ENCODE data around the gene CTNNA1. TPM values are rescaled to one million over a fixed set of nuclear protein-coding genes. Genes with fewer than 3 reads are reported as not detected.

Gene CTNNA1
- total RNA-seq, 1 experiment from 2014 or later, result 1.9 TPM

DNA sequence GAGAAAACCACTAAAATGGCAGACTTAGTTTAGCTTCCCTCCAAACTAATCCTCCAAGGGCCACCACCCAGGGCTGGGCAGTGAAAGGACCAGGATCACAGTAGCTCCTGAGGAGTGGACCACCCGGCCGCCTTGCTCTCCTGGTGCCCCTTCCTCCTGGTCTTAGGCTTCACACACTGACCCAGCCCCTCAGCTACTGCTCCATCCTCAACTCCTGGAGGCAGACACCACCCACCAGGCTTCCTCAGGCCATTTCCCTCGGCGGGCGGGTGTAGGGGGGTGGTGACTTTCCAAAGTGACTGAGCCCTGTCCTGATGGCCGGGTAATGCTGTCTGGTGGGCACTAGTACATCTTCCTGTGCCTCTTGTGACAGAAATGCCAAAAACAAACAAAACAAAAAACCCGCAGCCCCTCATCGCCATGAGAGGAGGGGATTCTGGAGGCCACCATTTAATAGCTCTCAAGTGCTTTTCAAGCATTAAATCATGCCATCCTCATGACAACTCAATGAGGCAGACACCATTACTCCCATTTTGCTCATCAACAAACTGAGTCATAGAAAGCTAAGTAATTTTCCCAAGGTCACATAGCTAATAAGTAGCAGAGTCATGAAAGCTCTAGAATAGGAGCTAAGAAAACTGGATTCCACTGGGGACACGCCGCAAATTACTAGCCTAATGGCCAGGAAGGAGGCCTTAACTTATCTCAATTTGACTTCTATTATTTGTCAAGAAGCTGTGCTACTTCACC is 213.2 kb downstream of the CTNNA1 start:
- H3K27me3 ChIP-seq (ENCODE audit: low read length), result no peaks in the 10 kb centered on the region
- ChIA-PET POLR2A (ENCODE audit: unreplicated experiment) (no interaction called here), CTCF (no interaction called here)
- no peaks in the 10 kb centered on the region for H3K36me3 ChIP-seq (ENCODE audit: low read depth, low read length)
- DNase-seq (no peak), ATAC-seq (no peak)
- no peak for TF ChIP-seq EZH2phosphoT487 (IDR thresholded peaks at IDR 0.05; ENCODE audit: borderline replicate concordance, low read length)
- TF ChIP-seq EZH2 (IDR thresholded peaks at IDR 0.05; ENCODE audit: low read length, unreplicated experiment), result no peak
- TF ChIP-seq CTCF (conservative IDR thresholded peaks at IDR 0.05; ENCODE audit: low read depth, low read length), result no peak
- no peak overlapping the region for H2AFZ ChIP-seq (ENCODE audit: low read length)
- no peaks in the 10 kb centered on the region for H3K4me1 ChIP-seq (ENCODE audit: insufficient read depth, low read length)
- intact Hi-C loops (cut with micrococcal nuclease), result no loop called here
- no peak overlapping the region for H3K4me3 ChIP-seq (ENCODE audit: low read length)
- no peak overlapping the region for H3K9ac ChIP-seq (ENCODE audit: low read length)
- H4K20me1 ChIP-seq (ENCODE audit: low read length), result no peaks in the 10 kb centered on the region
- H3K79me2 ChIP-seq (ENCODE audit: low read length), result no peaks in the 10 kb centered on the region
- no peaks in the 10 kb centered on the region for H3F3A ChIP-seq (ENCODE audit: low read length, unreplicated experiment)
- H3K4me2 ChIP-seq (ENCODE audit: low read length), result no peak overlapping the region
- no TSS peak for BruUV-seq (replicated peaks)
- no peaks in the 10 kb centered on the region for H3K9me3 ChIP-seq (ENCODE audit: low read length)
- H3K9me2 ChIP-seq (replicated peaks; ENCODE audit: low read length), result no peaks in the 10 kb centered on the region
- H3K27ac ChIP-seq (ENCODE audit: low read length), result no peak overlapping the region

DNA sequence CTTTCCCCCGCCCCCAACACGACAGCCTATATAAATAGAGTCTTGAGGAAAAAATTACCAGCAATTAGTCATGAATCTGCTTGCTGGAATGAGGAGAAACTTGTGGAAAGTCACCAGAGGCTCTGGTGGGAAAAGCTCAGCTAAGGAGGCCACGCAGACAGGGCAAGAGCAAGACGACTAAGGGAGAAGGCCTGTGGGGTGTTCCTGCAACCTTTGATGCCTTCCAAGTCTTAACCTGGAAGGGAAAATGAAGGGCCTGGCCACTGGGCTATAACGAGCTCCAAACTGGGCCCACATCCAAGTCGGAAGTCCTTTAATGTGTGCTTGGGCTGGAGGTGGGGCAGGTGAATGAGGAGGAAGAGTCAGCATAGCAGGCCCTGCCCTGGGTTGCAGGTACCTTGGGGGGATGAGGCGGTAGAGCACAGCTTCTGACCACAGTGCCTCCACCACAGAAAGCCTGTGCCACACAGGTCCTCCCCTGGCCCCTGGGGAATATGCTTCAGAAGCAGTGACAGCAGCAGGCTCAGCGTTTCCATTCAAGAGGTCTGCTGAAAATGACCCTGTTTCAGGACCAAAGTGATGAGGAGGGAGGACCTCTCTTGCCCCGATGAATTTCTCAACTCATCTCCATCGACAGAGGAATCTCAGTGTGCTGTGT is 214.7 kb downstream of the CTNNA1 start:
- Histone ChIP-seq H3K9me3 (ENCODE audit: low read length) (no peaks in the 10 kb centered on the region), H3K9me2 (replicated peaks; ENCODE audit: low read length) (no peaks in the 10 kb centered on the region), H4K20me1 (ENCODE audit: low read length) (no peaks in the 10 kb centered on the region), H3K4me1 (ENCODE audit: insufficient read depth, low read length) (no peaks in the 10 kb centered on the region), H3K79me2 (ENCODE audit: low read length) (no peaks in the 10 kb centered on the region), H3K27me3 (ENCODE audit: low read length) (no peaks in the 10 kb centered on the region), H2AFZ (ENCODE audit: low read length) (no peak overlapping the region), H3F3A (ENCODE audit: low read length, unreplicated experiment) (no peaks in the 10 kb centered on the region), H3K4me3 (ENCODE audit: low read length) (no peak overlapping the region), H3K4me2 (ENCODE audit: low read length) (no peak overlapping the region), H3K27ac (ENCODE audit: low read length) (no peak overlapping the region), H3K36me3 (ENCODE audit: low read depth, low read length) (no peaks in the 10 kb centered on the region), H3K9ac (ENCODE audit: low read length) (no peak overlapping the region)
- no peak for TF ChIP-seq CTCF (conservative IDR thresholded peaks at IDR 0.05; ENCODE audit: low read depth, low read length)
- TF ChIP-seq EZH2phosphoT487 (IDR thresholded peaks at IDR 0.05; ENCODE audit: borderline replicate concordance, low read length), result no peak
- TF ChIP-seq EZH2 (IDR thresholded peaks at IDR 0.05; ENCODE audit: low read length, unreplicated experiment), result no peak
- intact Hi-C loops (cut with micrococcal nuclease), result no loop called here
- ATAC-seq (no peak), DNase-seq (no peak)
- ChIA-PET POLR2A (ENCODE audit: unreplicated experiment) (no interaction called here), CTCF (no interaction called here)
- BruUV-seq (replicated peaks), result no TSS peak

GRCh38 chr5:138968601-138969000 is 215.4 kb downstream of the CTNNA1 start:
- TF ChIP-seq EZH2 (IDR thresholded peaks at IDR 0.05; ENCODE audit: low read length, unreplicated experiment) (no peak), EZH2phosphoT487 (IDR thresholded peaks at IDR 0.05; ENCODE audit: borderline replicate concordance, low read length) (no peak), CTCF (conservative IDR thresholded peaks at IDR 0.05; ENCODE audit: low read depth, low read length) (no peak)
- CTCF ChIA-PET, result no interaction called here

More at GRCh38 chr5:138968601-138969000, 215.4 kb downstream of the CTNNA1 start:
- DNase-seq, result no peak
- Histone ChIP-seq H3K27me3 (ENCODE audit: low read length) (no peaks in the 10 kb centered on the region), H3K9me3 (ENCODE audit: low read length) (no peaks in the 10 kb centered on the region), H2AFZ (ENCODE audit: low read length) (no peak overlapping the region), H3F3A (ENCODE audit: low read length, unreplicated experiment) (no peaks in the 10 kb centered on the region), H3K4me2 (ENCODE audit: low read length) (no peak overlapping the region), H3K9ac (ENCODE audit: low read length) (no peak overlapping the region), H3K4me3 (ENCODE audit: low read length) (no peak overlapping the region), H3K27ac (ENCODE audit: low read length) (no peak overlapping the region), H3K9me2 (replicated peaks; ENCODE audit: low read length) (no peaks in the 10 kb centered on the region), H4K20me1 (ENCODE audit: low read length) (no peaks in the 10 kb centered on the region), H3K79me2 (ENCODE audit: low read length) (no peaks in the 10 kb centered on the region), H3K36me3 (ENCODE audit: low read depth, low read length) (no peaks in the 10 kb centered on the region), H3K4me1 (ENCODE audit: insufficient read depth, low read length) (no peaks in the 10 kb centered on the region)
- POLR2A ChIA-PET (ENCODE audit: unreplicated experiment), result no interaction called here
- intact Hi-C loops (cut with micrococcal nuclease), result no loop called here
- no peak for ATAC-seq
- no TSS peak for BruUV-seq (replicated peaks)

Measured in PC-3 (cell line).